ENCODE measurements around the gene CTNNBL1. TPM values are rescaled to one million over a fixed set of nuclear protein-coding genes. Genes with fewer than 3 reads are reported as not detected.

The CTNNBL1 gene
- total RNA-seq, 1 experiment from 2014 or later = 71.2 TPM

GRCh38 chr20:37841389-37841788, 147.6 kb downstream of the CTNNBL1 start:
- CTCF ChIA-PET = no interaction called here
- Histone ChIP-seq H3K9me3 (ENCODE audit: control insufficient read depth, insufficient read depth, low read depth, low read length) (no peaks in the 10 kb centered on the region), H3K27ac (ENCODE audit: low read length) (no peak overlapping the region), H3K4me1 (ENCODE audit: control insufficient read depth, insufficient read depth, low read length) (no peaks in the 10 kb centered on the region), H3K4me3 (ENCODE audit: low read depth in 2 of 2, low read length in 2 of 2) (no peak overlapping the region), H3K27me3 (ENCODE audit: control insufficient read depth, insufficient read depth, low read length) (no peaks in the 10 kb centered on the region), H3K36me3 (ENCODE audit: control insufficient read depth, insufficient read depth, low read length) (no peaks in the 10 kb centered on the region; the same call in 1 of the 2 replicates)
- BruUV-seq (replicated peaks) = no TSS peak
- in situ Hi-C loops (cut with HindIII; ENCODE audit: low pct_unique_long_range_greater_than_20kb, low sequenced_read_pairs) (no loop called here), intact Hi-C loops (cut with micrococcal nuclease; ENCODE audit: unreplicated experiment) (no loop called here)
- no peak for ATAC-seq
- no peak for DNase-seq (ENCODE audit: low read depth, low spot score)
- POLR2A ChIA-PET = no interaction called here
- TF ChIP-seq REST (IDR thresholded peaks at IDR 0.05; ENCODE audit: insufficient read depth in 1 of 2, low read depth in 2 of 2, low read length in 1 of 2) = no peak
- no peak for TF ChIP-seq CTCF (IDR thresholded peaks at IDR 0.05)
- TF ChIP-seq SIN3A (IDR thresholded peaks at IDR 0.05; ENCODE audit: borderline replicate concordance, insufficient read depth, low read depth, low read length) = no peak
- TF ChIP-seq TCF7L2 (IDR thresholded peaks at IDR 0.05; ENCODE audit: low read depth, low read length) = no peak

- Histone ChIP-seq H3K4me3 (ENCODE audit: low read depth in 2 of 2, low read length in 2 of 2) (no peak overlapping the region), H3K36me3 (ENCODE audit: control insufficient read depth, insufficient read depth, low read length) (no peaks in the 10 kb centered on the region; the same call in 1 of the 2 replicates), H3K27ac (ENCODE audit: low read length) (no peak overlapping the region), H3K27me3 (ENCODE audit: control insufficient read depth, insufficient read depth, low read length) (no peaks in the 10 kb centered on the region), H3K9me3 (ENCODE audit: control insufficient read depth, insufficient read depth, low read depth, low read length) (no peaks in the 10 kb centered on the region), H3K4me1 (ENCODE audit: control insufficient read depth, insufficient read depth, low read length) (no peaks in the 10 kb centered on the region)
- DNase-seq (ENCODE audit: low read depth, low spot score) = no peak
- no peak for ATAC-seq
- CTCF ChIA-PET = no interaction called here
- BruUV-seq (replicated peaks) = no TSS peak
- intact Hi-C loops (cut with micrococcal nuclease; ENCODE audit: unreplicated experiment) = no loop called here
- no peak for TF ChIP-seq POLR2AphosphoS5 (IDR thresholded peaks at IDR 0.05; ENCODE audit: low read depth, low read length)
- no peak for TF ChIP-seq CTCF (IDR thresholded peaks at IDR 0.05)
- no peak for TF ChIP-seq SIN3A (IDR thresholded peaks at IDR 0.05; ENCODE audit: borderline replicate concordance, insufficient read depth, low read depth, low read length)
- no peak for TF ChIP-seq TCF7L2 (IDR thresholded peaks at IDR 0.05; ENCODE audit: low read depth, low read length)
- no peak for TF ChIP-seq REST (IDR thresholded peaks at IDR 0.05; ENCODE audit: insufficient read depth in 1 of 2, low read depth in 2 of 2, low read length in 1 of 2)
- POLR2A ChIA-PET = no interaction called here
- in situ Hi-C loops (cut with HindIII; ENCODE audit: low pct_unique_long_range_greater_than_20kb, low sequenced_read_pairs) = no loop called here
Observed at GRCh38 chr20:37841971-37842370, 148.1 kb downstream of the CTNNBL1 start.

All from Panc1 (cell line).